HG02588 (cell line): Measurements from ENCODE around the gene PPFIBP1.
"Not testable (repeated sequence)": the region's sequence is repeated elsewhere in the genome, so short reads cannot be mapped to it uniquely, and the experiment has no call there.

Experiments used
- ATAC-seq: cut with Tn5 transposase; IDR thresholded peaks from one replicate; pipeline ENCODE4 v1.9.1; 2021; ENCODE audit warnings: mild to moderate bottlenecking, moderate library complexity; ENCODE audit not compliant: unreplicated experiment

The PPFIBP1 gene

DNA sequence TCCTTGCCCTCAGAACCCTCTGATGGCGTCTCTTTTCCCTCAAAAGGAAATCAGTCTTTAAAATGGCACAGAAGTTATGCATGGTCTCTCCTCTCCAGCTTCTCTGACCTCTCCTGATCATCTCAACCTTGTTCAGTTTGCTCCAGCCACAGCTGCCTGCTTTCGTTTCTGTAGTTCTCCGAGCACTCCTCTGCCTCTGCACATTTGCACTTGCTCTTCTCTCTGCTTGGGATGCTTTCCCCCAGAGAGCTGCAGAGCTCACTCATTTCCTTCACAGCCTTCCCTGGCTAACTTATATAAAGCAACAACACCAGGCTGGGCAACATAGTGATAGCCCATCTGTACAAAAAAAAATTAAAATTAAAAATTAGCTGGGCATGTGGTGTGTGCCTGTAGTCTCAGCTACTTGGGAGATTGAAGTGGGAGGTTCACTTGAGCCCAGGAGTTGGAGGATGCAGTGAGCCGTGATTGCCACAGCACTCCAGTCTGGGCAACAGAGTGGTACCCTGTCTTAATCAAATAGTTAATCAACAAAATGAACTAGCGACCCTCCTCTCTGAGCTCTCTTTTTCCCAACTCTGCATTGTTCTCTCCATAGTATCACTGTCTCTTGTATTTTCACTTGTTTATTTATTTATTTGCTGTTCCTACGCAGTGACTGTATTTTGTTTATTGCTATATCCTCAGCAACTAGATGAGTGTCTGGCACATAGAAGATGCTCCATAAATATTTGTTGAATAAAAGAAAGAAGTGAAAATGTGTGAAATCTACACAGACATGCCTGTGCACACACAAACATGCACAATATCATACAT is 37.7 kb downstream of the PPFIBP1 start:
- no peak for ATAC-seq

DNA sequence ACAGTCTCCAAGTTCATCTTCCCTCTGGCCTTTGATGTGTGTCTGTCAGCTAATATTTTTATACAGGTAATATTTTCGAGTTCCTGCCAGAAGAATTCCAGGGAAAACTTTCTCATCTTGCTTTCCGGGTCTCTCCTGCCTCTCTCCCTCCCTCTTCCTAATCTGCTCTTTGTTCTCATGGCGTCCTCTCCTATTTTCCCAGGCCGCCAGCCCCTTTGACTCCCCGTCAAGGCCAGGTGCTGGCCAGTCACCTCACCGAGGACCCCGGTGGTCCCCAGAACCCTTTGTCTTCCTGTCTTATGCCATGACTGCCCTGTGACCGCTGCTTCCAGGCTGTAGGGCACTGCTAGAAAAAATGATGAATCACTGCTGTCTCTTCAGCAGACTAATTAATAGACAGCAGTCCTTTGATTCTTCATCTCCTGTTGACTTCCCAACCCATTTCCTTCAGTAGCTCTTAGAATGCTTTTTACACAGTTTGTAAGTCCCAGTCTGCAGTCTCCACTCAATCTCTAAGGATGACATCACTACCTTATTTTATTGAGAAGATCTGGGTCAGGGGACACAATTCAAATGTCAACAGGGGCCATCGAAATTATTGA is 40.7 kb downstream of the PPFIBP1 start:
- ATAC-seq: no peak

DNA sequence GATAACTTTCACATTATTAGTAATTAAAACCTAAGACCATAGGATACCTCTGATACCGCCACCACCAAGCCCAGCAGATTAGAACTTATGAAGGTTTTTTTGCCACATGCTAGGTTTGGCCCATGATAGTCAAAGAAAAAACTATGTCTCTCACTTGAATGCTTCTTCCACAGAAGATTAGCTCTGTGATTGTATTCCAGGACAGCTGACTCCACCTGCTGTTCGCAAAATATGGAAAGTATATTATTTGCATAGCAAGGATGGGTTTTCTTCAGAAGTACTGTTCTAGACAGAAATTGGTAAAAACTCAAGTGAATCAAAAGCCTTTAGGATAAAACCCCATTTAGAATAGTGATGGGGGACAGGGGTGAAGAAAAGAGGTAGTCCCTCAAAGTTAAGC is 42.2 kb downstream of the PPFIBP1 start:
- ATAC-seq: no peak

DNA sequence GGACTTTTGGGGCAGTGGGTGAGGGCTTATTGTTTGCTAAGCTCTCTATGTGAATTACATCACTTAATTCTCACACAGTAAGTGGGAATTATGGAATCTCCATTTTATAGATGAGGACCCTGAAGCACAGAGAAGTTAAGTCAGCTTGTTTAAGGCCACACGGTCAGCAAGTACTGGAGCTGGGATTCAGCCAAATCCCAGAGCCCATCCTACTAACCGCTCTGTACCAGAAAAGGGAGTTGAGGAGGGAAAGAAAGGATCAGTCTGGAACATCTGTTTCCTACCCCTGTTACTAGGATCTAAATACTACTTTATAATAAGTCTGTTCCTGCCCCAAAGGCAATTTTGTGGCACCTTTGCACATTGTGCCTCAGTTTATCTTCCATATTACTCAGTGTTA is 42.6 kb downstream of the PPFIBP1 start:
- no peak for ATAC-seq

DNA sequence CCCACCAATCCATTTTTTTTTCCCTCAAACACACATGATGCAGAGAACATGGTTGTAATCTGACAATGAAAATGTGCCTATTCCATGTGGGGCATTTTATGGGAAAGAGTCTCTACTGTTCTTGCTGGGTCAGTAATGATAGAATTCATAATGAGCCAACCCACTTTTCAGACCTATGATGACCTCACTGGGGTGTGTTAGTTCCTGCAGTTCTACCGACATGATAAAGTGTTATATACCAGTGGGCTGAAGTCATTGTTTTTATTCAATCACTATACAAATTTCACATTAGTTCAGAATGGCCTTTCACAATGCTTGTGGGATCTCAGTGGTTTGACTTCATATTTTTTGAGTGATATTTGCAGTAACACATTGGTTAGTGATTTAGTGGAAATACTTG is 47.5 kb downstream of the PPFIBP1 start:
- ATAC-seq: no peak

DNA sequence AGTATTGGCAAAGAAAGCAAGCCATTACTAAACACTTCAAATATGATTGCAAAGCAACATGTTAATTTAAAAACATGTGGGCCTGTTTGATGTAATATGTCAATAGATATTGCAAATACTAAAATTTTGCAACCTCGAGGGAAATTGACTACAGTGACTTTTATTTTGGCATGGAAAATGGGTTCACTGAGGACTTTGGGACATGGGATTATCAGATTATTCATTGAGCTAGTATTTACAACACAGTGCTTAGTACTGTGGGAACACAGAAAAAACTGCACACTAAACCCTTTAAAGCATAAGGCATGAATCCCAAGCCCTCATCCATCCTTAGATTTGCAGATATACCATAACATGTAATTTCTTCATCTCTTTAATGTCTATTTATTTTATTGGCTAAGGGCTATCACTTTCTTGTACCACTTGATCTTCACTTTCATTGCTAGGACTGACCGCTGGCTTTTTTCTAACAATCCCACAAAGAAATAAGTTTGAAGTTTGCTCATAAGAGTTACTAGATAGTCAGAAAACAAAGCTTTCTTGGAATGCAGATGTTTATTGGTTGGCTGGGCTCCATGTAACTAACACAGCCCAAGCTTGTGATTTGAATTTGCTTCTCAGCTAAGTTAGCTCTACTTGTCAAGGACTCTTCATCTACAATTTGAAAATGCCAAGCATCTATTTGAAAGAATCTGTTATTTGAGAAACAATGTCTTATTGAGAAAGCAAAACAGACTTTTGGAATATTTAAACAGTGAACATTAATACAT is 48.7 kb downstream of the PPFIBP1 start:
- ATAC-seq: no peak

DNA sequence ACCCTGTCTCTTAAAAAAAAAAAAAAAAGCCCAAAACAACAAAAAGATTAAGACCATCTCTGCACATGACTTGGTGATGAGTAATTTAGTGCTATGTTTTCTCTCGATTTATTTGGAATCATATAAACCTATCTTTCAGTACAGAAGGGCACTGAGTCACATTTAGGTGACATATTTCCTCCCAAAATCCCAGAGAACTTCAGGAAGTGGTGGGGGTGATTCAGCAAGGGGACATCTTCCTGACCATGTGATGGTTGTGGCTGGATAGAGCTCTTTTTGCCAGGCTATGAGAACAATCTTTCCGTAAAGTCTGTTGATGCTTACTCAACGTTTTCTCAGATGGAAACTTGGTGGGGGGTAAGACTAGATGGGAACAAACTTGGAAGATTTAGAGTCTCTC is 50.0 kb downstream of the PPFIBP1 start:
- ATAC-seq: no peak

DNA sequence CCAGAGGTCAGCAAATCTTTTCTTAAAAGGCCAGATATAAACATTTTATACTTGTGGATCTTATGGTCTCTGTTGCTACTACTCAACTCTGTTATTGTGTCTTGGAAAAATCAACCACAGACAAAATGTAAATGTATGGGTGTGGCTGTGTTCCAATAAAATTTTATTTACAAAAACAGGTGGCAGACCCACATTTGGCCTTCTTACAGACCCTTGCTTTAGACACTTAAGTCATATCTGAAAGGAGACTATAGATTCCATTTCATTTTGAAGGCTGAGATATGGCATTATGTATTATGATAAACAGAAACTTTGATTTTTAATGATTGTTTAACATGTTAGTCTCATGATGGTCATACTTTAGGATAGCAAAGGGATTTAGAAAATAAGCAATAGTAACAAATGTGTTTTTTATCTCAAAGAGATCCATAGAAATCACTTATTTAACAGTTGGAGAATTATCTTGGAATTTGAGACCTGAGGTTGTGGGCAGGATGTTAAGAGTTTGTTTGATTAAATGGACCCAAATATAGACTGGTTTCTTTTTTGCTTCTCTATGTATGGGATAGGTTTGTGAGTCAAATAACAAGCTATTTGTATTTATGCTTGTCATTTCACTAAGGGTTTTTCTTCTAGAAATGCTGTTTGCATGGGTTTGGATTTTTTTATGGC is 51.2 kb downstream of the PPFIBP1 start:
- no peak for ATAC-seq

DNA sequence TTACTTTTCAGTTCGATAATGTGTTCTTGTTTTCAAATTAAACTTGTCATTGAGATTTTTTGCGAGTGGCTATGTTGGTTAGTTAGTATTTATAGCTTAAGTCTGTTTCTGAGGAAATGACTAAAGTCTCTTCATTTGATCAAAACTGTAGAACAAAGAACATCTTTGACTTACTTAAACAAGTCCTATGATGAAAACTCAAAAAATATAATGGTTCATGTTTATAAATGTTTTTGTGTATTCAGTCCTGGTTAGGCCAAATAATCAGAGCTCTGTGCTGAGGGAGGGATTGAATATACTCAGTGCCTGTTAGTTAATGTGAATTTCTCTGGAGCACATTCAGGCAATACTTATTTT is 51.7 kb downstream of the PPFIBP1 start:
- ATAC-seq: no peak

DNA sequence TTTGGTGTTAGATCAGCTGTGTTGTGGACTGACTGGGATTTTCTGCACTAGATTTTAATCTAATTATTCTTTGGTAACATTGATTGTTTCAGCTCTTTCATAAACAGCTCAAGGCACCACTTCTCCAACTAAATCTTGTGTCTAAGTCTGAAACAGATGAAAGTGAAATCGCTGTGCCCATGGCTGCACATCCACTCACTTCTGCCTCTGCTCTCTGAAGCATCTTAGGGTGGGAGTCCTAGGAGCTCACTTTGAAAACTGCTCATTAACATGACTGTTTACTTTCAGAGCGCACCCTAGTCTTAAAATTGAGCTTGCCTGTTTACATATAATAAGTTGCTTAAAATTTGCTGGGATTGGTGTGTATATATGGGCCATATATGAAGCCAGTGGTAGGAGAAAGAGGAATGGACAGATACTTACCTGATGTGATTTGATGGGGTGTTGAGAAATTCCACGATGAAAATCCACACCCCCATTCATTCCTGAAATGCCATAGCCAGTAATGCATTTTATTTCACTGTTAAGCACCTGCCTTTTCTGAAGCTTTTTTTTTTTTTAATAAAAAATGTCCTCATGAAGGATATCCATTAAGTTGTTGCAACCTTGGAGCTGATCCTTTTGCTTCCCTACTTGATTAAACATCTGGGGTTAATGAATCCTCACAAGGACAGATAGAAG is 52.8 kb downstream of the PPFIBP1 start:
- ATAC-seq: no peak

DNA sequence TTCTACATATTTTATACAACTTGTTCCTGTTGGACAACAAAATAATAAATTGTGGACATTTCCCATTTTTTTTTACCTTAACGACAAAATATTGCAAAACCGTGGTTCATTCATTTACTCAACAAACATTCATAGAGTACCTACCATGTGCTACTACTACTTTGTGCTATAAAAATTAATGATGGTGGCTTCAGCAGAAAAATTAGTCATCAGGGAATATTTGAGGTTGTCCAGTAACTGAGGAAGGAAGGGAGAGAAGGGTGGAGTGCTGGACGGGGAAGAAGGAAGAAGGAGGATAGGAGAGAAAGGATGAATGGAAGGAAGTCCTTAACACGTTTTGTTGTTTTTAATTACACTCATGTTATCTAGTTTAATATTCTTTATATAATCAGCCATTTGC is 53.7 kb downstream of the PPFIBP1 start:
- no peak for ATAC-seq

DNA sequence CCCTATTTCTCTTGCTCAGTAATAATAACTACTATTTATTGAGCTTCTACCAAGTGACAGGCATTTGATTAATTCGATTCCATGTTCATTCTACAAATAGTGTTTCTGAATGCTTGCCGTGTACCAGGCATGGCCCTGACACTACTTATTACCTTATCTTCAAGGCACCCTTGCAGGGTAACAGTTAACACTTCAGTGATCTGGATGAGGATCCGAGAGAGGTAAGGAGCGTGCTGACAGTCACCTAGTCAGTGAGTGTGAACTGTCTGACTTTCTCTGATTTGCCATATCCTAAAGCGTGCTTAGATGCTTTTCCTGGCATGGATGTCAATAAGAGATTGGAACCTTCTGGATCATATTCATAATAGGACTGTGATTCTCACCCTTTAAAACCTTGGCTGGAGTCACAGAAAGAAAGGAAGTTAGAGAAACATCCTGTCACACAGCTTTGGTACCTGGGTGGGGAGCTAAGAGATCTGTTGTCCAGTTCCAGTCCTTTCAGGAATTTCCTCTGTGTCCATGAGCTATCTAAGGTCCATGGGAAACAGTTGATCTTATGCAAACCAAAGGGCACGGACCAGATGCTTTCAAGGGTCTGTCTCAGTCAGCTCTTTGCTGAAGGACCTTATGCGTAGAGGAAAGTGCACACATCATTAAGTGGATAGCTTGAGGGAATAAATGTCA is 54.8 kb downstream of the PPFIBP1 start:
- no peak for ATAC-seq

DNA sequence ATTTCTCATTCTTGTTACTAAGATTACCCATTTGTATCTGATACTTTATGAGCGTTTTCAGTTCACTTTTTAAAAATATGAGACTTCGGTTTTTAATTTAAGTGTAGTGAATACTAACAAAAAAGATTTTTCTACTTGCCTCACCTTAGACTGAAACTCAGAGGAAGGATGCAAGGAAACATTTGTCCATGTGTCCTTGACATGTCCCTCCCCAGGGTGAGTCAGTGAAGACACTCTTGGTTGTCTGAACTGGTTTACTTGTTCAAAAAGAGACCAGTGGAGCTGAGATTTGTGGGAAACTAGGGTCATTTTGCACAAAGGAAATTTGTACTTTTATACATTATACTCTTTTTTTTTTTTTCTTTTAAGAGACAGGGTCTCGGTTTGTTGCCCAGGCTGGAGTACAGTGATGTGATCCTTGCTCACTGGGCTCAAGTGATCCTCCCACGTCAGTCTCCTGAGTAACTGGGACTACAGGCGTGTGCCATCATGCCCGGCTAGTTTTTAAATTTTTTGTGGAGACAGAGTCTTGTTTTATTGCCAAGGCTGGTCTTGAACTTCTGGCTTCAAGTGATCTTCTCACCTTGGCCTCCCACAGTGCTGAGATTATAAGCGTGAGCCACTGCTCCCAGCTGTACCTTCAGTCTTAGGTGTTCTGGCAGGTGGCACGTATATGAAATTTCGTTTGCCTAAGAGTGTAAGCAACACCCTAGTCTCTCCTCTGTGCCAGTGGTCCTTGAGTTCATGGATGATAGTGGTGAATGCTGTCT is 56.7 kb downstream of the PPFIBP1 start:
- ATAC-seq: no peak

DNA sequence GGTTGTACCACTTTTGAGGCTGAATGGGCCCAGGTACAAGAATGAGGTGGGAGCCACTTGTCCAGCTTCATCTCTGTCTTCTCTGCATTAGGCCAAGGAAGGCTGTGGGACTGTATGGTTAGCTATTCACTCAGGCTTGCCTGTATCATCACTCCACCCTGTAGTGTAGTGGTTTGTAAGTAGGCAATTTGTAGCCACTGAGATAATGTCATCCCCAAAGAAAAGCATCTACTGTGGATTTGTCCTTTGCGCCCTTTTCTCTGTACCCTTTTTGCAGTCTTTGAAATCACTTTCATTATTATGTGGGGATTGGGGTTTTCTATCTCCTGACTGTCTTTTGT is 57.3 kb downstream of the PPFIBP1 start:
- not testable (repeated sequence) for ATAC-seq

DNA sequence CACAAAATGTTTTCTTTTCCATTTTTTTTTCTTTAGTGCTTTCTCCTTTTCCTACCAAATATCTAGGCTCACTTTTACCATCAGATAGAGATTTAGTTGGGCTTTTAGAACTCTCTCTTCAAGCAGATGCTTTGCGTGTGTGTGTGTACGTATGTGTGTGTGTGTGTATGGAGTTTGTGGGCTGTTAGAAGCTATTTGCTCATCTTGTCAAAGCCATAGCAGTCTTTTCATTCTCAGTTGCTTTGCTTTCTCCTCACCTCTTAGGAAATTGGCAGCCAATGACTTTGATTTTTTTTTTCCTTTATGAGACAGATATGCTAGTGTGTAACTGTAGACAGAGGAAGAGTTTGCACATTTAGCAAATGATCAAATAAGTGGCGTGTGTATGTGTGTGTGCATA is 57.8 kb downstream of the PPFIBP1 start:
- not testable (repeated sequence) for ATAC-seq

DNA sequence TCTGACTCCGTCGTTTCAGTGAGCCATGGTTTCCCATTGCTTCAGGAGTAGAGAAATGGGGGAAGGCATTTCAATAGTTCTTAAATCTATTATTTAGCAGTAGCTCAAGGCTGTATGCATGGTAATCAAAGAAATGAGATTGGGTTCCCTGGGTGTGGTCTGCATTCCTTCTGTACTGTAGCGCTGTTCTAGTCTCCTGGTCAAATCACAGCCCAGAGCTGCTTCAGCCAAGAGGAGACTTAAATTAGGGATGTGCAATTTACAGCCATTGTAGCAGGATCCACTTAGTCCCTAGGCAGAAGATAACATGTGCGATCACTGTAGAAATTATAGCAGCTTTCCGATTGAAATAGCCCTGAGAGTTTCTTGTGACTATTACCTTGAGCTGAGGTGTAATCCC is 58.4 kb downstream of the PPFIBP1 start:
- ATAC-seq: not testable (repeated sequence)

DNA sequence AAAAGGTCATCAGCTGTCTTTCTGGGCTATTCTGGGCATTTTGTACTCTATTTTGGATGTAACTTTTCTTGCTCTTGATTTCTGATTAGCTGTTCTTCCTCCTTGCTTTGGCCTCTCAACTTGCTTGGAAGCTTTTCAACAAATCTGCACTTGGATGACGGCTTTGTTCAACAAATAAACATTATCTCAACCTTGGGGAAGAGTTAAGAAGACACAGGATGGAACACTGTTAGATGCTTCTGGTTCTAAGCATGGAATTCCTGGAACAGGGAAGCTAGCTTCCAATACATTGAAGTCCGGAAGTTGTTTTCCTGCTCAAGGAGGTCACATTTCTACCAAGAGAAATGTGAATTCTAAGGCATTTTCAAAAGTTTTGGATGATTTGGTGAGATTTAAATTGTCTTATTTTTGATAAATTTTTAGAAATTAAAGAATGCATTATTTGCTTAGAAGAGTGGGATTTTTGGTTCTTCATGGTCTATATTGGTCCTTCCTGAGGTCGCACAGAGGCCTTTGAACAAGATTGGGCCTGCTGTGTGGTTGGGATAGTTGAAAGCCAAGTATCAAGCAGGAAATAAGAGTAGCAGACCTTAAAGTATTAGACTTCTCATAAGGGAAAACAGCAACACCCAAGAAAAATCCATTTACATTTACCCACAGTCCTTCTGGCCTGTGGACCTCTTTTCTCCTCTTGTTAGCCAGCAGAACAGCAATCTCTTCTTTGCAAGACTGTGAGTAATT is 59.2 kb downstream of the PPFIBP1 start:
- no peak for ATAC-seq

DNA sequence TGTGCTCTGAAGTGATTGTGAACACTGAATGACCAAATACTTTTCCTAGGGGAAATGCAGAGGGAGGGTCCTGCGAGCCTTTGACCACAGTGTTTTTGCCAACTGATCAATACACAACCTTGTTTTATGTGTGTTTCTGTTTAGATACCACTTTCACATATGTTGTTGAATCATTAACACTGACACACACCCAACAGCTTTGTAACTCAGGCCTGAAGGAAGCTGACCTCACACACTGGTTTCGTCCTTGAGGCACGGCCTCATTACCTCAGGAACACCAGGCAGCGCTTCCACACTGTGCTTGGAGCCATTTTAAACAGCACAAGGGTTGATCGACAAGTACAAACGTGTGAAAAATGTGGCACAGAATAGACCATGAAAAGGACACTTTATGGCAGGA is 60.0 kb downstream of the PPFIBP1 start:
- no peak for ATAC-seq

DNA sequence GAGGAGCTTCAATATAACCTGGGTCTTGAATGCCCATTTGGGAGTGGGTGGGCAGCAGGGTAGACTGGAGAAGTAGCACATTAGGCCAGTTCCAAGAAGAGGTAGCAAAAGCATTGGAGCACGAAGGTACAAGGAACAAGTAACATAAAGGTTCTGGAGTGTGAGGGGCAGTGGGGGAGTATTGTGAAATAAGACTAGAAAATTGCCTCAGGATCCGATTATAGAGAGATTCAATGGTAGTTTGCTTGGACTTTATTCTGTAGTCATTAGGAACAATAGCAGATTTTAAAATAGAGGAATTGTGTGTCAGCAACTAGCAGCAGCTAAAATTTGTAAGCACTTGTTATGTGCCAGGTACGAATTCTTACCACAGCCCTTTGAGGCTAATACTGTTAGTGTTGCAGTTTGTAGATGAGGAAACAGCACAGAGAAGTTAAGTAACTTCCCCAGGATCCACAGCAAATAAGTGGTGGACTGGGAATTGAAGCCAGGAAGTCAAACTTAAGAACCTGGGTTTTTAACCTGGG is 61.8 kb downstream of the PPFIBP1 start:
- ATAC-seq: no peak
